Umbilical cord (tissue), 2 donors: ENCODE measurements around the gene RAC2. TPM values are rescaled to one million over a fixed set of nuclear protein-coding genes. Genes with fewer than 3 reads are reported as not detected.

Experiments
- DNase-seq: peaks from one replicate; pipeline ENCODE4 v3.0.0-alpha.2; 2015; ENCODE audit warnings: low spot score
- total RNA-seq: library from RNA; depleted of rRNA; stranded (reverse); fragments of >200 nt; gene quantifications from one replicate; pipeline ENCODE4 v1.2.3, GENCODE V29; 2014; ENCODE audit warnings: low replicate concordance; ENCODE audit not compliant: insufficient read depth

Gene RAC2
- total RNA-seq, 1 donor from 2014 or later: 17.3 TPM

GRCh38 chr22:37222440-37222971, 21.6 kb downstream of the RAC2 start:
- DNase-seq: no peak

DNA sequence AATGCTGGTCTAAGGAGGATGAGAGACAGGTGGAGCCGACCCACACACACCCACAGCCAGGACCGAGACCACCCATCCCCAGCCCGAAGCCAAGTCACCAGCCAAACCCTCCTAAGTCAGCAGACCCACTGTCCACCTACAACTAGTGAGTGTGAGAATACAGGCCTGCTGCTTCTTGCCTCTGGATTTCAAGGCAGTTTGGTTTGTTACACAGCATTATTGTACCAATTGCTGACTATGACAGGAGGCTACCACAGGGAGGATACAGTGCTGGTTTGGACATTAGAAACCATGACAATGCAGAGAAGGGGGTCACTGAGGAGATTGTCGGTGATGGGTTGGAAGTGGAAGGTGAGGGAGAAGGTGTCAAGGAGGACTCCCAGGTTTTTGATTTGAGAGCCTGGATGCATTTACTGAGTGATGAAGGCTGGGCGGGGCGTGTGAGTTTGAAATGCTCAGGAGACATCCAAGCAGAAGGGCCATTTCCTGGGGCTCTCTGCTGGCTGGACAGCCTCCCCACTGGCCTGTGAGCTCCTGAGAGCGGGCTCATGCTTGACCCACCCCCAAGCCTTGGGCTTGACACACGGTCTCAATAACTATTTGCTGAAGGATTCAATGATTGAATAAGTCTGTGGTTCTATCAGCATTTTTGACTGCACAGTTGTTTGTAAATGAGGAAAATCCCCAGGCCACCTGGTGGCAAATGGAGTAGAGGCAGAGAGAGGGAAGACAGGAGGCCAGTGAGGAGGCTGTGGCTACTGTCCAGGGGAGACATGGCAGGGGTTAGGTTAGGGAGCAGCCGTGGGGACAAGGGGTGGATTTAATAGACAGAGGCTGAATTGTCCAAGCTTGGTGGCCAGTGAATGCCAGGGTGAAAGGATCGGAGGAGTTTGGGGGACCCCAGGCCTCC, 22.4 kb downstream of the RAC2 start:
- no peak for DNase-seq

- no peak for DNase-seq
These were observed 23.5 kb downstream of the RAC2 start for GRCh38 chr22:37220543-37220981.

DNA sequence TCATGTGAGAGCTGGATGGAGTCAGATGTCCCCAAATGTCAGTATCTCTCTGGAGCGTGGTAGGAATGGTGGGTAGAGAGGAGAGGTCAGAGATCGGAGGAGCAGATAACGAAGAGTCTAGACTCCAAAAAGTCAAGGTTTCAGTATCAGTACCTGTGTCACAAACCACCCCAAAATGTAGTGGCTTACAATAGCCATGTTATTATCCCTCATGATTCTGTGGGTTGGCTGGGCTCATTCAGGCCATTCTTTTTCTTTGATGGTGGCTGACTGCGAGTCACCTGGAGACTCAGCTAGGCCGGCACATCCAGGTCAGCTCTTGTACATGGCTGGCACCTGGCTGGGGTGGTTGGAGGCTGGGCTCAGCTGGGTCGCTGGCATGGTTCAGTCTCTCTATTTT, 24.5 kb downstream of the RAC2 start:
- DNase-seq: no peak

GRCh38 chr22:37218771-37219411, 25.2 kb downstream of the RAC2 start:
- DNase-seq: no peak

DNA sequence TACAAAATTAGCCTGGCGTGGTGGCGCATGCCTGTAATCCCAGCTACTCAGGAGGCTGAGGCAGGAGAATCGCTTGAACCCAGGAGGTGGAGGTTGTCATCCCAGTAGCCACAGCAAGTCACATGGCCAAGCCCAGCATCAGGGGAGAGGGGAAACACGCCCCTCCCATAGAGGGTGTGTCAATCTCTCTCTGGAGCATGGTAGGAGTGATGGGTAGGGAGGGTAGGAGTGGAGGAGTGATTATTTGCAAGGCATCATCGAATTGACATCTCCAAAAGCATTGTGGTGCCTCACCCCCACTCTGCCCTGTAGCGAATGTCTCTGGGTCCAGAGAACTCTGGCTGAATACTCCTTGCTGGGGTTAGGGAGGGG, 25.7 kb downstream of the RAC2 start:
- no peak for DNase-seq

- DNase-seq: no peak
These were observed 28.2 kb downstream of the RAC2 start for GRCh38 chr22:37215890-37216289.

DNA sequence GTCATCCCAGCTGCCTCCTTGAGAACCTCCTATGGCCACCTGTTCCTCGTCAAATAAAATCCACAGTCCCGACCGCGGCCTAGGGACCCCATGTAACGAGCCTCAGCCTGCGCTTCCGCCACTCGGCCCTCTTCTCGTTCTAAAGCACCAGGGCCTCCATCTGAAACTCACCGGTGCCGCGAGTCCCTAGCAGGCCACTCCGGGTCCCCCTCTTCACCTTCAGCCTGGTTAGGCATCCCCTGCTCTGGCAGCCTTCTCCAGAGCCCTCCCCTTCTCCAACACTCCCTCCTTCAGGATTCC, 29.4 kb downstream of the RAC2 start:
- no peak for DNase-seq

DNA sequence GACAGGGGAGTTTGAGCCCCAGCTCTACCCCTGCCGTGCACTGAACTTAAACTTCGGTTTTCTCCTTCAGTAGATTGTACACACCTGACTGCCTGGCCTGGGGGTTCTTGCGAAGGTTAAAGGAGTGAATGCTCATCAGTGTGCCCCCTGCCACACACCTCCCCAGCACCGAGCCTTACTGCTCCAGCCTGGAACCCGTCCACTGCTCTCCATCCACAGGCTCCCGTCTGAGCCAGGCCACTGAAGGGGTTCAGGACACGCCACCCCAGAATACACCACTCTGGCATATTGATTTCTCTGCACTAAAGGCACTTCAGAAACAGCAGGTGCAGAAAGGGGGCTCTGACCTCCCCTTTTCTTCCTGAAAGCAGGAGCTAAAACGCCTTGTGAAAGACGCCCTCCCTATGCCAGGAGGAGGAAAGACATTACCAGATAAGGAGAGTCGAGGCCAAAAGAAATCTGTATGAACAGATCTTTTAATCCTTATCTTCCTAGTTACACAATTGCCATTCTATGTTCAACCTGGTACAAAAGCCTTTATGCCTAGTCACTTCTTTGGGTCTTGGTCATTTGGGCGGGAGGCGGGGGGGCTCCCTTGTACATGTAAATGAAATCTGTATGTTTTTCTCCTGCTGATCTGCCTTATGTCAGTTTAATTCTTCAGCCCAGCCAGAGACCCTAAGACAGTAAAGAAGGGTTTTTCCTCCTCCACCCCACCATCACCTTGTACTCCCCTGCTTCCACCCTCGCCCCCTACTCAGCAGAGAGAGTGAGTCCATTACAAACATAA, 29.9 kb downstream of the RAC2 start:
- DNase-seq: no peak

- no peak for DNase-seq
These were observed 30.7 kb downstream of the RAC2 start for GRCh38 chr22:37213218-37213855.

GRCh38 chr22:37212174-37212906, 31.7 kb downstream of the RAC2 start, which contains the start of gene SSTR3:
SSTR3 (minus strand) TSS chr22:37212477; CDS start chr22:37207803, 4,674 bp downstream.
- DNase-seq: no peak

GRCh38 chr22:37211866-37212173, 32.2 kb downstream of the RAC2 start:
- DNase-seq: no peak

GRCh38 chr22:37211075-37211865, 32.8 kb downstream of the RAC2 start:
- DNase-seq: no peak

DNA sequence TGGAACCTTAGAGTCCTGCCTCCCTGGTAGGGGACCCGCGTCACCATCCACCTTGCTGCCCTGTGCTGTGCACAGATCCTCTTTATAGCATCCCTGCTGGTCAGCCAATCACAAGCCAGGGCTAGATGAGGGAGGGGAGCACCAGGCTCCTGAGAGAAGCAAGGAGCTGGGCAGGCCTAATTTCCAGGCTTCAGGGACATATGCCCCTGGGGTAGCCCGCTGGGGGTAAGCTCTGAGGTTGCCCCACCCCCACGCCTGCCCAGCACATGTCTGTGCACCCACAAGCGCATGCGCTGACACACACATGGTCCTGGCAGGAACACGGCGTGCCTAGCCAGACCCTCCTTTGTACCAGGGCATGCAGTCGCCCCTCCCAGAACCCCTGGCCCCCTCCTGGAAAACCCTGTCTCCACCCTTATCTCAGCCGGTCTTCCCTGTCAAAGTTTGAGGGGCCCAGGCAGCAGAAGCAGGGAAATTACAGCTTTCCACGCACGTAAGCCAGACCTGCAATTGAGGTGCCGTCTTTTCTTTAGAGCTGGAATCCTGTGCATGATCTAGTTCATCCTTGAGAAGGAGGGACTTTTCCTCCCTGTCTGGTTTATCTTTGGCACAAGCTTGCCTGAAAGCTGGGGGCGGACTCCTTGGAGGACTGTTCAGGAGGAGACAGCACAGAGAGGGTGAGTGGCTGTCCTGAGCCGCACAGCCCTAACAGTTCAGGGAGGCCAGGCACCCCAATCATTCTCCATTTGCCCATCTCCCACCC, 33.8 kb downstream of the RAC2 start:
- peak; percentile 60 for DNase-seq

- no peak for DNase-seq
These were observed 34.8 kb downstream of the RAC2 start for GRCh38 chr22:37209140-37209845.

- DNase-seq: no peak
These were observed 35.5 kb downstream of the RAC2 start for GRCh38 chr22:37208401-37209139.

- DNase-seq: no peak
These were observed 36.1 kb downstream of the RAC2 start for GRCh38 chr22:37207981-37208380.
